HL-60 (cell line): Measurements from ENCODE around the gene FGR.
"Not testable (repeated sequence)": the region's sequence is repeated elsewhere in the genome, so short reads cannot be mapped to it uniquely, and the experiment has no call there.

ENCODE experiments used
- GABPA ChIP-seq: IDR thresholded peaks from 2 replicates; pipeline ENCODE4 v1.6.1; 2012; ENCODE audit warnings: low read depth
- POLR2AphosphoS5 ChIP-seq: IDR thresholded peaks from 2 replicates; pipeline ENCODE4 v1.6.1; 2012; ENCODE audit warnings: low read depth
- SPI1 ChIP-seq: IDR thresholded peaks from 2 replicates; pipeline ENCODE4 v1.6.1; 2012; ENCODE audit warnings: low read depth, mild to moderate bottlenecking, borderline replicate concordance
- TF ChIP-seq, protein P1 (sequence below): IDR thresholded peaks from one replicate; pipeline ENCODE4 v1.5.1; 2011; ENCODE audit warnings: low read length, control low read depth, inconsistent platforms; ENCODE audit not compliant: insufficient read depth
- TF ChIP-seq, protein P2 (sequence below): IDR thresholded peaks from 2 replicates; pipeline ENCODE4 v1.6.1; 2012; ENCODE audit warnings: low read depth; ENCODE audit not compliant: insufficient replicate concordance

GRCh38 chr1:27619782-27620438, 15.1 kb downstream of the FGR start:
- TF ChIP-seq, protein P1, sequence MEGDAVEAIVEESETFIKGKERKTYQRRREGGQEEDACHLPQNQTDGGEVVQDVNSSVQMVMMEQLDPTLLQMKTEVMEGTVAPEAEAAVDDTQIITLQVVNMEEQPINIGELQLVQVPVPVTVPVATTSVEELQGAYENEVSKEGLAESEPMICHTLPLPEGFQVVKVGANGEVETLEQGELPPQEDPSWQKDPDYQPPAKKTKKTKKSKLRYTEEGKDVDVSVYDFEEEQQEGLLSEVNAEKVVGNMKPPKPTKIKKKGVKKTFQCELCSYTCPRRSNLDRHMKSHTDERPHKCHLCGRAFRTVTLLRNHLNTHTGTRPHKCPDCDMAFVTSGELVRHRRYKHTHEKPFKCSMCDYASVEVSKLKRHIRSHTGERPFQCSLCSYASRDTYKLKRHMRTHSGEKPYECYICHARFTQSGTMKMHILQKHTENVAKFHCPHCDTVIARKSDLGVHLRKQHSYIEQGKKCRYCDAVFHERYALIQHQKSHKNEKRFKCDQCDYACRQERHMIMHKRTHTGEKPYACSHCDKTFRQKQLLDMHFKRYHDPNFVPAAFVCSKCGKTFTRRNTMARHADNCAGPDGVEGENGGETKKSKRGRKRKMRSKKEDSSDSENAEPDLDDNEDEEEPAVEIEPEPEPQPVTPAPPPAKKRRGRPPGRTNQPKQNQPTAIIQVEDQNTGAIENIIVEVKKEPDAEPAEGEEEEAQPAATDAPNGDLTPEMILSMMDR = not testable (repeated sequence)
- TF ChIP-seq, protein P2, sequence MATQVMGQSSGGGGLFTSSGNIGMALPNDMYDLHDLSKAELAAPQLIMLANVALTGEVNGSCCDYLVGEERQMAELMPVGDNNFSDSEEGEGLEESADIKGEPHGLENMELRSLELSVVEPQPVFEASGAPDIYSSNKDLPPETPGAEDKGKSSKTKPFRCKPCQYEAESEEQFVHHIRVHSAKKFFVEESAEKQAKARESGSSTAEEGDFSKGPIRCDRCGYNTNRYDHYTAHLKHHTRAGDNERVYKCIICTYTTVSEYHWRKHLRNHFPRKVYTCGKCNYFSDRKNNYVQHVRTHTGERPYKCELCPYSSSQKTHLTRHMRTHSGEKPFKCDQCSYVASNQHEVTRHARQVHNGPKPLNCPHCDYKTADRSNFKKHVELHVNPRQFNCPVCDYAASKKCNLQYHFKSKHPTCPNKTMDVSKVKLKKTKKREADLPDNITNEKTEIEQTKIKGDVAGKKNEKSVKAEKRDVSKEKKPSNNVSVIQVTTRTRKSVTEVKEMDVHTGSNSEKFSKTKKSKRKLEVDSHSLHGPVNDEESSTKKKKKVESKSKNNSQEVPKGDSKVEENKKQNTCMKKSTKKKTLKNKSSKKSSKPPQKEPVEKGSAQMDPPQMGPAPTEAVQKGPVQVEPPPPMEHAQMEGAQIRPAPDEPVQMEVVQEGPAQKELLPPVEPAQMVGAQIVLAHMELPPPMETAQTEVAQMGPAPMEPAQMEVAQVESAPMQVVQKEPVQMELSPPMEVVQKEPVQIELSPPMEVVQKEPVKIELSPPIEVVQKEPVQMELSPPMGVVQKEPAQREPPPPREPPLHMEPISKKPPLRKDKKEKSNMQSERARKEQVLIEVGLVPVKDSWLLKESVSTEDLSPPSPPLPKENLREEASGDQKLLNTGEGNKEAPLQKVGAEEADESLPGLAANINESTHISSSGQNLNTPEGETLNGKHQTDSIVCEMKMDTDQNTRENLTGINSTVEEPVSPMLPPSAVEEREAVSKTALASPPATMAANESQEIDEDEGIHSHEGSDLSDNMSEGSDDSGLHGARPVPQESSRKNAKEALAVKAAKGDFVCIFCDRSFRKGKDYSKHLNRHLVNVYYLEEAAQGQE = not testable (repeated sequence)
- not testable (repeated sequence) for TF ChIP-seq GABPA, POLR2AphosphoS5, SPI1
